Adipose tissue (tissue), 3 donors: ENCODE results near the gene SF1. TPM values are rescaled to one million over a fixed set of nuclear protein-coding genes. Genes with fewer than 3 reads are reported as not detected.

Source experiments
- H3K27ac ChIP-seq: one replicate; pipeline ENCODE4 v1.5.1; 2013; ENCODE audit warnings: low read depth, low read length
- WGBS, 3 donors: extraction: QIAGEN DNeasy Blood & Tissue Kit; methylation state at CpG; one replicate each; pipeline ENCODE4 v1.1.7; 2013; 5-methylcytosine and 5-hydroxymethylcytosine counted together
- polyA plus RNA-seq, 3 donors: library from polyadenylated mRNA; stranded (reverse); fragments of 200-250 nt; gene quantifications; one replicate each; pipeline ENCODE4 v1.2.3, GENCODE V29; 2013
- donor health status: healthy with polysubstance abuse.
- donor health status: Bipolar disorder and iron deficiency.
- donor health status: healthy.

The SF1 gene
- polyA plus RNA-seq, 3 donors = 51.6 to 156 (median 124) TPM

GRCh38 chr11:64789331-64790204 is 11.2 kb upstream of the SF1 start:
- 89 to 93% (median 93%) methylated on average over 15 of the region's 15 CpGs for WGBS, 3 donors
- H3K27ac ChIP-seq = no peak overlapping the region

- no peak overlapping the region for H3K27ac ChIP-seq
- WGBS, 3 donors = 83 to 86% (median 85%) methylated on average over 9 of the region's 9 CpGs
Observed at GRCh38 chr11:64788321-64789215, 10.2 kb upstream of the SF1 start.

- 42 to 43% (median 43%) methylated on average over 15 of the region's 15 CpGs for WGBS, 3 donors
- H3K27ac ChIP-seq = no peak overlapping the region
Observed at GRCh38 chr11:64787526-64788320, 9.4 kb upstream of the SF1 start.

- WGBS, 3 donors = 87 to 92% (median 89%) methylated on average over 10 of the region's 10 CpGs
- no peak overlapping the region for H3K27ac ChIP-seq
Observed at GRCh38 chr11:64786308-64786707, 8.0 kb upstream of the SF1 start.

GRCh38 chr11:64784813-64785581 is 6.7 kb upstream of the SF1 start:
- H3K27ac ChIP-seq = no peak overlapping the region
- 89 to 94% (median 91%) methylated on average over 12 of the region's 12 CpGs for WGBS, 3 donors

GRCh38 chr11:64778223-64778472 is 194 bp downstream of the SF1 start:
- 0 to 2% (median 1%) methylated on average over 13 to 28 of the region's 28 CpGs for WGBS, 3 donors
- H3K27ac ChIP-seq = peak overlapping the region; percentile 94

- peak overlapping the region; percentile 94 for H3K27ac ChIP-seq
- WGBS, 3 donors = 0 to 1% (median 0%) methylated on average over 37 to 91 of the region's 98 CpGs
Observed at GRCh38 chr11:64777449-64778222, 706 bp downstream of the SF1 start.

GRCh38 chr11:64776875-64777274 is 1.5 kb downstream of the SF1 start:
- no peak overlapping the region for H3K27ac ChIP-seq
- WGBS, 3 donors = 7 to 20% (median 15%) methylated on average over 3 of the region's 3 CpGs

- 41 to 67% (median 52%) methylated on average over 6 of the region's 6 CpGs for WGBS, 3 donors
- H3K27ac ChIP-seq = no peak overlapping the region
Observed at GRCh38 chr11:64776425-64776824, 1.9 kb downstream of the SF1 start.

GRCh38 chr11:64774144-64774543 is 4.2 kb downstream of the SF1 start:
- 39 to 84% (median 80%) methylated on average over 5 of the region's 5 CpGs for WGBS, 3 donors
- no peak overlapping the region for H3K27ac ChIP-seq

- H3K27ac ChIP-seq = peak overlapping the region; percentile 56
- 50 to 68% (median 55%) methylated on average over 3 of the region's 3 CpGs for WGBS, 3 donors
Observed at GRCh38 chr11:64772303-64773018, 5.9 kb downstream of the SF1 start.

GRCh38 chr11:64771861-64772260 is 6.5 kb downstream of the SF1 start:
- 69 to 74% (median 72%) methylated on average over 2 of the region's 2 CpGs for WGBS, 3 donors
- H3K27ac ChIP-seq = no peak overlapping the region

GRCh38 chr11:64770120-64770519 is 8.2 kb downstream of the SF1 start:
- WGBS, 3 donors = 91 to 95% (median 93%) methylated on average over 12 of the region's 12 CpGs
- H3K27ac ChIP-seq = no peak overlapping the region

- H3K27ac ChIP-seq = no peak overlapping the region
- WGBS, 3 donors = 86 to 94% (median 90%) methylated on average over 6 of the region's 6 CpGs
Observed at GRCh38 chr11:64769283-64769682, 9.1 kb downstream of the SF1 start.

GRCh38 chr11:64768300-64768694 is 10.0 kb downstream of the SF1 start:
- 85 to 90% (median 89%) methylated on average over 6 of the region's 6 CpGs for WGBS, 3 donors
- H3K27ac ChIP-seq = no peak overlapping the region

GRCh38 chr11:64767344-64768299 is 10.7 kb downstream of the SF1 start:
- no peak overlapping the region for H3K27ac ChIP-seq
- 48 to 49% (median 49%) methylated on average over 19 of the region's 19 CpGs for WGBS, 3 donors
